Colonic mucosa (tissue), 4 donors: ENCODE results near the gene NPC2. TPM values are rescaled to one million over a fixed set of nuclear protein-coding genes. Genes with fewer than 3 reads are reported as not detected.
A peak's percentile ranks its signal among the peaks of the same experiment; 100 is the strongest.

ENCODE experiments used
- DNase-seq: peaks from one replicate; pipeline ENCODE4 v3.0.0-alpha.2; 2020
- H3K27ac ChIP-seq: fragments of 200-600 bp; one replicate; pipeline ENCODE4 v1.8.0; 2021
- H3K27me3 ChIP-seq: fragments of 200-600 bp; one replicate; pipeline ENCODE4 v1.8.0; 2021
- H3K36me3 ChIP-seq: fragments of 200-600 bp; one replicate; pipeline ENCODE4 v1.8.0; 2021
- H3K4me1 ChIP-seq: fragments of 200-600 bp; one replicate; pipeline ENCODE4 v1.8.0; 2021; ENCODE audit warnings: mild to moderate bottlenecking
- H3K4me3 ChIP-seq: fragments of 200-600 bp; one replicate; pipeline ENCODE4 v1.8.0; 2021
- H3K9ac ChIP-seq, 2 donors: one replicate each; pipeline ENCODE4 v1.7.0; 2013; ENCODE audit warnings: control low read depth in 2 of 2, low read depth in 2 of 2, low read length in 2 of 2
- H3K9me3 ChIP-seq: fragments of 200-600 bp; one replicate; pipeline ENCODE4 v1.8.0; 2021
- intact Hi-C: fragments of 100-400 bp; cut with DNase I; formaldehyde crosslinking; loops from one replicate; pipeline ENCODE4 v1.14.1; 2022
- total RNA-seq, 2 donors: library from RNA; stranded (reverse); fragmentation: NEBNext Ultra II Directional in 1 of 2; extraction: Animal tissue kit (Norgen Biotek cat#: 25700) in 1 of 2; gene quantifications; one replicate each; pipeline ENCODE4 v1.2.1, GENCODE V29; 2021
- TF ChIP-seq, protein P1 (sequence below): fragments of 200-600 bp; IDR thresholded peaks from one replicate; pipeline ENCODE4 v1.8.0; 2022; ENCODE audit warnings: antibody characterized with exemption, mild to moderate bottlenecking
- donor health status: healthy.
- donor health status: DM: no; HTN: no; CAD: no.
- donor health status: DM: no; HTN: no; CAD: no.

Gene NPC2
- total RNA-seq, 2 donors from 2014 or later = 93.6 to 233 TPM

DNA sequence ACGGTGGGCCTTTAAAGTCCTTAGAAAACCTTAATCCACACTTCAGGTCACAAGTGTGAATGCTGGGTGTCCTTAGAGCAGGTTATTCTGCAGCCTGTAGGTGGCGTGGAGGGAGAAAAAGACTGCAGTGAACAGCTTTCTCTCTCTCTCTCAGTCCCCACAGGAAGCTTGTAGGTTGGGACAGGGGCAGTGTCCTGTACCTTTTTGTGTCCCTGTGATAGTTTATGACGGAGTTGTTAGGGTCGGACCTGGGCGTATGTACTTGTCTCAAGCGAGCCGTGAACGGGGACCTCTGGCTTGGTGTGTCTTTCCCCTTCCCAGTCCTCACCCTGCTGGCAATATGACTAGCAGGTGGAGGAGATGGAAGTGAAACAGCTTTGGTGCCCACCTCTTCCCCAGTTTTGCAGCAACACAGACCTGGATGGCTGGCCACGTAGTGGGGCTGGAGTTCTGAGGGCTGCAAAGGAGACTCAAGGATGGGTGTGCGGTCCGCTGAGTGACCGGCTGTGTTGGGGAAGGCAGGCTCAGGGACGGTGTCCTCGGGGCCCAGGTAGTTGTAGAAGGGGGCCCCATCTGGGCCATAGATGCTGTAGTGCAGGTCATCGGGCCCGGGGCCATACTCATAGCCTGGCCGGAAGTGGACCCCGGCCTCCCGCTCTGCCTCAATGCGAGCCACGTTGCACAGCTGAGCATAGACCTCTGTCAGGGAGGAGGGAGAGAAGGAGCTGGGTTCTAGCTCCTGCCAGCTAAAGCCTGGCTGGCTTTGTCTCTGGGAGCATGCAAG lies 9.3 kb upstream of the NPC2 start:
- H3K9ac ChIP-seq = no peak overlapping the region
- intact Hi-C loops = loop anchor here (5.0 kb wide), 1 partner anchor 110 kb away; the partner anchor contains the start of gene LTBP2
- DNase-seq = no peak
- TF ChIP-seq, protein P1, sequence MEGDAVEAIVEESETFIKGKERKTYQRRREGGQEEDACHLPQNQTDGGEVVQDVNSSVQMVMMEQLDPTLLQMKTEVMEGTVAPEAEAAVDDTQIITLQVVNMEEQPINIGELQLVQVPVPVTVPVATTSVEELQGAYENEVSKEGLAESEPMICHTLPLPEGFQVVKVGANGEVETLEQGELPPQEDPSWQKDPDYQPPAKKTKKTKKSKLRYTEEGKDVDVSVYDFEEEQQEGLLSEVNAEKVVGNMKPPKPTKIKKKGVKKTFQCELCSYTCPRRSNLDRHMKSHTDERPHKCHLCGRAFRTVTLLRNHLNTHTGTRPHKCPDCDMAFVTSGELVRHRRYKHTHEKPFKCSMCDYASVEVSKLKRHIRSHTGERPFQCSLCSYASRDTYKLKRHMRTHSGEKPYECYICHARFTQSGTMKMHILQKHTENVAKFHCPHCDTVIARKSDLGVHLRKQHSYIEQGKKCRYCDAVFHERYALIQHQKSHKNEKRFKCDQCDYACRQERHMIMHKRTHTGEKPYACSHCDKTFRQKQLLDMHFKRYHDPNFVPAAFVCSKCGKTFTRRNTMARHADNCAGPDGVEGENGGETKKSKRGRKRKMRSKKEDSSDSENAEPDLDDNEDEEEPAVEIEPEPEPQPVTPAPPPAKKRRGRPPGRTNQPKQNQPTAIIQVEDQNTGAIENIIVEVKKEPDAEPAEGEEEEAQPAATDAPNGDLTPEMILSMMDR = peak; percentile 34
- no peaks in the 10 kb centered on the region for H3K27me3 ChIP-seq
- no peaks in the 10 kb centered on the region for H3K9me3 ChIP-seq
- H3K36me3 ChIP-seq = no peaks in the 10 kb centered on the region
- no peak overlapping the region for H3K4me3 ChIP-seq
- no peak overlapping the region for H3K27ac ChIP-seq
- no peaks in the 10 kb centered on the region for H3K4me1 ChIP-seq

DNA sequence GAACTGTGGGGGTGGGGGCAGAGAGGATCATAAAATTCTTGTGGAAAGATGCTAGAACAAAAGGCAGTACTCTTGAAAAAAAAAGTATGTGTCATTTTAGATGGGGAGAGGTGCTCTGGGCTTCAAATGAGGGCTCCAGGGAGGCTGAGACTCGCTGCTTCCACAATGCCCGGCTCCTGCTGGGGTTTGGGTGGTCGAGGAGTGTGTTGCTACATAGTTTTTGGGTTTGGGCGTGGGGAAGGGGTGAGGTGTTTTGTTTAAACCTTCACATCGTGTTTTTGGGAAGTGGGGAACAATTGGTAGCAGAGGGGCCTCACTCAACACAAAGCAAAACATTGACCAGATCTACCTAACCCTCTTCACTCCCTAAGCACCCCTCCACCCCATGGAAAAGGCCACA lies 8.6 kb upstream of the NPC2 start:
- Histone ChIP-seq H3K4me3 (no peak overlapping the region), H3K27me3 (no peaks in the 10 kb centered on the region), H3K4me1 (no peaks in the 10 kb centered on the region), H3K9me3 (no peaks in the 10 kb centered on the region), H3K9ac (peak overlapping the region in 1 of 2 donors; percentile 12), H3K36me3 (no peaks in the 10 kb centered on the region), H3K27ac (no peak overlapping the region)
- DNase-seq = no peak
- TF ChIP-seq, protein P1 = no peak
- intact Hi-C loops = loop anchor here (5.0 kb wide), 1 partner anchor 111 kb away; the partner anchor contains the start of gene LTBP2

DNA sequence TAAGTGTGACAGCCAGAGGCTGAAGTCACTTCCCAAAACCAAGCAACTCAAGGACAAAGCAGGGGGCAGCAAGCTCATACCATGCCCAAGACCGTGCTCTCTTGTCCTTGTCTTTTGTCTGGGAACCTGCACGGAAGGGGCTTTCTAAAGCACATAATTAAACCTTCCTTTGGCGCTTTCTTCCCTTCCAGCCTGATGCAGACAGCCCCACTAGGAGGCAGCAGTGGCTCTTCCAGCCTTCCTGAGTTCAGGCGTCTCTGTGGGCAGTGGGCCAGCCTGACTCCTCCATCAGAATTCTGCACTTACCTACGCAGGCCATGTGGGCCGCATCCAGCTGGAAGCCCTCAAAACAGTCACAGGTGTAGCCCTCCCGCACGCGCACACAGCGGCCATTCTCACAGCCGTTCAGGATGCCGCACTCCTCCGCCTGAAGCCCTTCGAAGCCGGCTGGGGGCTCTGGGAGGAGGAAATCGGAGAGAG lies 8.1 kb upstream of the NPC2 start:
- intact Hi-C loops = loop anchor here (5.0 kb wide), 1 partner anchor 111 kb away; the partner anchor contains the start of gene LTBP2
- TF ChIP-seq, protein P1 = peak; percentile 17
- no peaks in the 10 kb centered on the region for H3K27me3 ChIP-seq
- no peaks in the 10 kb centered on the region for H3K36me3 ChIP-seq
- no peak overlapping the region for H3K27ac ChIP-seq
- H3K4me3 ChIP-seq = no peak overlapping the region
- peak; percentile 32 for DNase-seq
- no peak overlapping the region for H3K9ac ChIP-seq
- no peaks in the 10 kb centered on the region for H3K4me1 ChIP-seq
- no peaks in the 10 kb centered on the region for H3K9me3 ChIP-seq

DNA sequence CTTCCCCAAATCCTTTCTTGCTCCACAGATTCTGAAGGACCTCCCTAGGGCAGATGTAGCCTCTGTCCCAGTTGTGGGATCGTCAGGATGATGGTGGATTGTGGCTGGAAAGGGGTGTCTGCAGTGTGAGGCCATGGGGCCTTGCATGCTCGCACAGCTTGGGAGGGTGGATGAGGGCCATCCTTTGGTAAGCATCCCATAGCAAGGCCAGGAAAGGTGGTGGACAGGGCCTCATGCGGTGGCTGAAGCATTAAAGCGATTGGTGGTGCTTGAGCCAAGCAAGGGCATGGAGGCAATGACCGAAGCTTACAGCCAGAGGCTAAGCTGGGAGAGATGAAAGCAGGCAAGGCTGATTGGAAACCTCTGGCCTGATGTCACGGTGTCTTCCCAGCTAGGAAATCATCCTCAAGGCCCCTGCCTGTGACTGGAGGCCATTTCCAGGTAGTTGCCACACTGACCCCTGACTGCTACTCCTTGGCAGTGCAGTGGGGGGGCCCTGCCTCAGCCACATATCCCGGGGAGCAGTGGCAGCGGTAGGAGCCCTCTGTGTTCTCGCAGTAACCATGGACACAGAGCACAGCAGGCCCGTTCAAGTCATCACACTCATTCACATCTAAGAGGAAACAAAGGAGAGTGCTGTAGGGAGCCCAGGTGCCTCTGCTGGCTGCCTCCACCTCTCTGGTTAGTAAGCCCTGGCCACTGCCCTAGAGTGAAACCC lies 7.5 kb upstream of the NPC2 start:
- H3K36me3 ChIP-seq = no peaks in the 10 kb centered on the region
- DNase-seq = no peak
- H3K4me1 ChIP-seq = no peaks in the 10 kb centered on the region
- intact Hi-C loops = loop anchor here (5.0 kb wide), 1 partner anchor 112 kb away; the partner anchor contains the start of gene LTBP2
- no peak overlapping the region for H3K4me3 ChIP-seq
- H3K9me3 ChIP-seq = no peaks in the 10 kb centered on the region
- TF ChIP-seq, protein P1 = no peak
- no peak overlapping the region for H3K27ac ChIP-seq
- H3K27me3 ChIP-seq = no peaks in the 10 kb centered on the region
- H3K9ac ChIP-seq = no peak overlapping the region

DNA sequence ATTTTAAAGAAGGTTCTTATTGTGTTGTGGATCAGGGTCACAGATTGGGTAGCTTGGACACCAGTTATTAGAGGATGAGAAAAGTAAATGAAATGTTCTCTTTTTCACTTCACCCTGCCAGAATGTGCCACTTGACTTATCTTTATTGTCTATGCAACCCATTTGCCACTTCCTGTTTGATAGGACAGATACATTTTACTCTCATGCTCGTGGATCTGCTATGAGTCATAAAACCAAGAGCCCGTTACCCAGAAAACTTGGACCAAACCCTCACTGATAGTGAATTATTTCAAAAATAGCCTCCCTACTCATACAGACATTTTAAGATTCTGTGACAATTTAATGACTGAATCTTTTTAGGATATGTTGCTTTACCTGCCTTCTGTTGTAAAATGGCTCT lies 2.3 kb upstream of the NPC2 start:
- TF ChIP-seq, protein P1 = no peak
- no peak overlapping the region for H3K4me3 ChIP-seq
- H3K27me3 ChIP-seq = no peaks in the 10 kb centered on the region
- no peaks in the 10 kb centered on the region for H3K9me3 ChIP-seq
- peaks cover 3% of the 10 kb centered on the region for H3K4me1 ChIP-seq
- no peak for DNase-seq
- no peak overlapping the region for H3K27ac ChIP-seq
- H3K9ac ChIP-seq = no peak overlapping the region
- H3K36me3 ChIP-seq = no peaks in the 10 kb centered on the region
- intact Hi-C loops = no loop called here
